Activated naive CD8-positive, alpha-beta T cell treated with anti-CD3 and anti-CD28 coated beads for 36 hours (primary cell): ENCODE results near the gene NEDD9. TPM values are rescaled to one million over a fixed set of nuclear protein-coding genes. Genes with fewer than 3 reads are reported as not detected.

Experiments
- DNase-seq: peaks from one replicate; pipeline ENCODE4 v3.0.0; 2021
- H3K27ac Mint-ChIP-seq: one replicate; pipeline ENCODE4 v1.8.0; 2022; ENCODE audit warnings: mild to moderate bottlenecking, moderate library complexity, mixed read lengths
- H3K27me3 Mint-ChIP-seq: one replicate; pipeline ENCODE4 v1.8.0; 2022; ENCODE audit warnings: mild to moderate bottlenecking, mixed read lengths
- H3K36me3 Mint-ChIP-seq: one replicate; pipeline ENCODE4 v1.8.0; 2021; ENCODE audit warnings: mild to moderate bottlenecking, mixed read lengths
- H3K4me1 Mint-ChIP-seq: one replicate; pipeline ENCODE4 v1.8.0; 2021; ENCODE audit warnings: mixed read lengths
- H3K4me3 Mint-ChIP-seq: one replicate; pipeline ENCODE4 v1.8.0; 2022; ENCODE audit warnings: mild to moderate bottlenecking, moderate library complexity, mixed read lengths
- H3K9me3 Mint-ChIP-seq: one replicate; pipeline ENCODE4 v1.8.0; 2022; ENCODE audit warnings: mixed read lengths
- total RNA-seq, 2 experiments: library from RNA; stranded (reverse); gene quantifications; one replicate each; pipeline ENCODE4 v1.2.3, GENCODE V29; 2021

The NEDD9 gene
- total RNA-seq, 2 experiments from 2014 or later = 32.0 to 33.7 TPM

GRCh38 chr6:11222385-11223277, 9.8 kb downstream of the NEDD9 start:
- peaks cover 53% of the 10 kb centered on the region for H3K36me3 Mint-ChIP-seq
- peak overlapping the region; percentile 26 for H3K27ac Mint-ChIP-seq
- H3K4me3 Mint-ChIP-seq = no peak overlapping the region
- peaks cover 37% of the 10 kb centered on the region for H3K4me1 Mint-ChIP-seq
- DNase-seq = no peak
- no peaks in the 10 kb centered on the region for H3K27me3 Mint-ChIP-seq
- peaks cover 10% of the 10 kb centered on the region for H3K9me3 Mint-ChIP-seq

- no peak overlapping the region for H3K4me3 Mint-ChIP-seq
- no peak for DNase-seq
Measured at GRCh38 chr6:11221623-11222384, 10.7 kb downstream of the NEDD9 start.

GRCh38 chr6:11219400-11219834, 13.1 kb downstream of the NEDD9 start:
- peaks cover 39% of the 10 kb centered on the region for H3K36me3 Mint-ChIP-seq
- H3K27me3 Mint-ChIP-seq = no peaks in the 10 kb centered on the region
- H3K4me1 Mint-ChIP-seq = peaks cover 29% of the 10 kb centered on the region
- no peak overlapping the region for H3K27ac Mint-ChIP-seq
- H3K9me3 Mint-ChIP-seq = peaks cover 3% of the 10 kb centered on the region
- H3K4me3 Mint-ChIP-seq = no peak overlapping the region
- no peak for DNase-seq

More at GRCh38 chr6:11221623-11222384, 10.7 kb downstream of the NEDD9 start:
- Mint-ChIP-seq H3K9me3 (peaks cover 10% of the 10 kb centered on the region), H3K27ac (peak overlapping the region; percentile 26), H3K4me1 (peaks cover 38% of the 10 kb centered on the region), H3K36me3 (peaks cover 52% of the 10 kb centered on the region), H3K27me3 (no peaks in the 10 kb centered on the region)

GRCh38 chr6:11218538-11219399, 13.7 kb downstream of the NEDD9 start:
- Mint-ChIP-seq H3K36me3 (peaks cover 32% of the 10 kb centered on the region), H3K27me3 (no peaks in the 10 kb centered on the region), H3K4me3 (no peak overlapping the region), H3K9me3 (no peaks in the 10 kb centered on the region), H3K4me1 (peaks cover 23% of the 10 kb centered on the region), H3K27ac (no peak overlapping the region)
- DNase-seq = no peak

GRCh38 chr6:11218102-11218442, 14.4 kb downstream of the NEDD9 start:
- Mint-ChIP-seq H3K27ac (no peak overlapping the region), H3K27me3 (no peaks in the 10 kb centered on the region)

GRCh38 chr6:11217360-11218101, 14.9 kb downstream of the NEDD9 start:
- Mint-ChIP-seq H3K4me3 (no peak overlapping the region), H3K27ac (no peak overlapping the region), H3K9me3 (no peaks in the 10 kb centered on the region), H3K36me3 (peaks cover 37% of the 10 kb centered on the region), H3K27me3 (no peaks in the 10 kb centered on the region), H3K4me1 (peaks cover 11% of the 10 kb centered on the region)
- no peak for DNase-seq

More at GRCh38 chr6:11218102-11218442, 14.4 kb downstream of the NEDD9 start:
- Mint-ChIP-seq H3K36me3 (peaks cover 32% of the 10 kb centered on the region), H3K4me1 (peaks cover 16% of the 10 kb centered on the region), H3K9me3 (no peaks in the 10 kb centered on the region), H3K4me3 (no peak overlapping the region)
- no peak for DNase-seq

GRCh38 chr6:11215773-11216172, 16.7 kb downstream of the NEDD9 start:
- H3K4me3 Mint-ChIP-seq = no peak overlapping the region
- H3K4me1 Mint-ChIP-seq = peaks cover 20% of the 10 kb centered on the region
- H3K27ac Mint-ChIP-seq = no peak overlapping the region
- peaks cover 44% of the 10 kb centered on the region for H3K36me3 Mint-ChIP-seq
- no peak for DNase-seq
- H3K9me3 Mint-ChIP-seq = no peaks in the 10 kb centered on the region
- no peaks in the 10 kb centered on the region for H3K27me3 Mint-ChIP-seq

GRCh38 chr6:11214901-11215300, 17.6 kb downstream of the NEDD9 start:
- no peaks in the 10 kb centered on the region for H3K27me3 Mint-ChIP-seq
- no peak overlapping the region for H3K4me3 Mint-ChIP-seq
- peaks cover 20% of the 10 kb centered on the region for H3K4me1 Mint-ChIP-seq
- DNase-seq = no peak
- H3K9me3 Mint-ChIP-seq = no peaks in the 10 kb centered on the region
- no peak overlapping the region for H3K27ac Mint-ChIP-seq
- H3K36me3 Mint-ChIP-seq = peaks cover 38% of the 10 kb centered on the region

GRCh38 chr6:11214084-11214833, 18.2 kb downstream of the NEDD9 start:
- Mint-ChIP-seq H3K4me1 (peaks cover 21% of the 10 kb centered on the region), H3K9me3 (no peaks in the 10 kb centered on the region), H3K4me3 (no peak overlapping the region), H3K27ac (no peak overlapping the region), H3K36me3 (peaks cover 36% of the 10 kb centered on the region), H3K27me3 (no peaks in the 10 kb centered on the region)
- no peak for DNase-seq

- DNase-seq = no peak
- Mint-ChIP-seq H3K27me3 (no peaks in the 10 kb centered on the region), H3K4me1 (peaks cover 21% of the 10 kb centered on the region), H3K27ac (no peak overlapping the region), H3K36me3 (peaks cover 35% of the 10 kb centered on the region), H3K4me3 (no peak overlapping the region), H3K9me3 (no peaks in the 10 kb centered on the region)
Measured at GRCh38 chr6:11213422-11214021, 18.9 kb downstream of the NEDD9 start.

GRCh38 chr6:11212664-11213063, 19.8 kb downstream of the NEDD9 start:
- no peaks in the 10 kb centered on the region for H3K27me3 Mint-ChIP-seq
- no peak for DNase-seq
- no peaks in the 10 kb centered on the region for H3K9me3 Mint-ChIP-seq
- peaks cover 23% of the 10 kb centered on the region for H3K4me1 Mint-ChIP-seq
- no peak overlapping the region for H3K4me3 Mint-ChIP-seq
- peaks cover 30% of the 10 kb centered on the region for H3K36me3 Mint-ChIP-seq
- H3K27ac Mint-ChIP-seq = no peak overlapping the region

- H3K4me3 Mint-ChIP-seq = no peak overlapping the region
- H3K9me3 Mint-ChIP-seq = no peaks in the 10 kb centered on the region
- no peak overlapping the region for H3K27ac Mint-ChIP-seq
- DNase-seq = no peak
- H3K4me1 Mint-ChIP-seq = peaks cover 29% of the 10 kb centered on the region
- peaks cover 40% of the 10 kb centered on the region for H3K36me3 Mint-ChIP-seq
- H3K27me3 Mint-ChIP-seq = no peaks in the 10 kb centered on the region
Measured at GRCh38 chr6:11211254-11211653, 21.2 kb downstream of the NEDD9 start.

GRCh38 chr6:11210386-11211138, 21.9 kb downstream of the NEDD9 start:
- no peak for DNase-seq
- Mint-ChIP-seq H3K9me3 (no peaks in the 10 kb centered on the region), H3K4me3 (no peak overlapping the region), H3K4me1 (peaks cover 29% of the 10 kb centered on the region), H3K27ac (no peak overlapping the region), H3K36me3 (peaks cover 43% of the 10 kb centered on the region), H3K27me3 (no peaks in the 10 kb centered on the region)
